ENCODE measurements around the gene GFRA4. TPM values are rescaled to one million over a fixed set of nuclear protein-coding genes. Genes with fewer than 3 reads are reported as not detected.

The GFRA4 gene
- total and polyA plus RNA-seq, 7 donors = not detected

GRCh38 chr20:3659492-3660261 lies 3.5 kb downstream of the GFRA4 start:
- TF ChIP-seq, protein P1, sequence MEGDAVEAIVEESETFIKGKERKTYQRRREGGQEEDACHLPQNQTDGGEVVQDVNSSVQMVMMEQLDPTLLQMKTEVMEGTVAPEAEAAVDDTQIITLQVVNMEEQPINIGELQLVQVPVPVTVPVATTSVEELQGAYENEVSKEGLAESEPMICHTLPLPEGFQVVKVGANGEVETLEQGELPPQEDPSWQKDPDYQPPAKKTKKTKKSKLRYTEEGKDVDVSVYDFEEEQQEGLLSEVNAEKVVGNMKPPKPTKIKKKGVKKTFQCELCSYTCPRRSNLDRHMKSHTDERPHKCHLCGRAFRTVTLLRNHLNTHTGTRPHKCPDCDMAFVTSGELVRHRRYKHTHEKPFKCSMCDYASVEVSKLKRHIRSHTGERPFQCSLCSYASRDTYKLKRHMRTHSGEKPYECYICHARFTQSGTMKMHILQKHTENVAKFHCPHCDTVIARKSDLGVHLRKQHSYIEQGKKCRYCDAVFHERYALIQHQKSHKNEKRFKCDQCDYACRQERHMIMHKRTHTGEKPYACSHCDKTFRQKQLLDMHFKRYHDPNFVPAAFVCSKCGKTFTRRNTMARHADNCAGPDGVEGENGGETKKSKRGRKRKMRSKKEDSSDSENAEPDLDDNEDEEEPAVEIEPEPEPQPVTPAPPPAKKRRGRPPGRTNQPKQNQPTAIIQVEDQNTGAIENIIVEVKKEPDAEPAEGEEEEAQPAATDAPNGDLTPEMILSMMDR (IDR thresholded peaks at IDR 0.05) = no peak
- ATAC-seq (peak in 1 of 4 donors; percentile 11), DNase-seq (peak in 1 of 2 donors; percentile 43)
- Histone ChIP-seq H3K9me3 (no peaks in the 10 kb centered on the region), H3K27ac (no peak overlapping the region), H3K36me3 (ENCODE audit: insufficient read depth in 1 of 2, low read depth in 1 of 2) (no peaks in the 10 kb centered on the region), H3K27me3 (ENCODE audit: insufficient read depth in 3 of 3, low read length in 2 of 3) (peaks cover 0 to 30% (median 15%) of the 10 kb centered on the region in 3 donors), H3K4me3 (no peak overlapping the region), H3K4me1 (no peaks in the 10 kb centered on the region)
- 65 to 74% (median 69%) methylated on average over 12 of the region's 12 CpGs for WGBS, 3 donors
- intact Hi-C loops (cut with DNase I) = no loop called here

DNA sequence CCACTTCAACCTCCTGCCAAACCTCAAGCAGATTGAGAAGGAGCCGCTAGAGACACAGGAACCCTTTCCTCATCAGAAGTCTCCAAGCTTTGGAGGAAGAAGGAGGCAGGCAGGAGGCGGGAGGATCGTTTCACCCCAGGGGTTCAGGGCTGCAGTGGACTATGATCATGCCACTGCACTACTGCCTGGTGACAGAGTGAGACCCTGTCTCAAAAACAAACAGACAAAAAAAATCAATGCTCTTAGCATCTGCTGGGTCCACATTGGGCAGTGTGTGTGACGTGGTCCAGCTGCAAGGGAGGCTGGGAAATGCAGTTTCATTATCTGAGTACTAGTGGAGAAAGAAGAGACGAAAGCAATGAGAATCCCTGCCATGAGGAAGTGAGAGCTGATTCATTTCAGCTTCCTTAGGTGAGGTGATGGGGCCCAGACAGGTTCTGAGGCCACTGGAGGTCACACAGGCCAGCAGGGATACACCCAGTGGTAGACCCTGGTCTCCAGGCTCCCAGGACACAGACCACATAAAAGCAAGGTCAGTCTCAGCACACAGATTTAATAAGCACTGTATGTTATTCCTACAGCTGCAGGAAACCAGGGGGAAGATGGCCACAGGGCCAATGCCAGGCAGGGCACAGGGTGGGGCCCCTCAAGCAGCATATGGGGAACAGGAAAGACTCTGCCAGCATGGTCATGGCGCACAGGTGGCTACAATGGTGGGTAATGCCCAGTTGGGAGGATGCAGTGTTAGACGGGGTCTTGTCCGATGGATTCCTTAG lies 4.3 kb downstream of the GFRA4 start:
- no peaks in the 10 kb centered on the region for H3K4me1 ChIP-seq
- H3K9me3 ChIP-seq = no peaks in the 10 kb centered on the region
- H3K4me3 ChIP-seq = no peak overlapping the region
- H3K36me3 ChIP-seq (ENCODE audit: insufficient read depth in 1 of 2, low read depth in 1 of 2) = no peaks in the 10 kb centered on the region
- ATAC-seq = no peak
- H3K27ac ChIP-seq = no peak overlapping the region
- intact Hi-C loops (cut with DNase I) = no loop called here
- WGBS, 3 donors = 52 to 66% (median 58%) methylated on average over 8 of the region's 8 CpGs
- DNase-seq = no peak
- H3K27me3 ChIP-seq (ENCODE audit: insufficient read depth in 3 of 3, low read length in 2 of 3) = peaks cover 0 to 30% (median 15%) of the 10 kb centered on the region in 3 donors
- TF ChIP-seq, protein P1 (IDR thresholded peaks at IDR 0.05) = no peak

- Histone ChIP-seq H3K4me1 (no peaks in the 10 kb centered on the region), H3K9me3 (no peaks in the 10 kb centered on the region), H3K4me3 (no peak overlapping the region), H3K36me3 (ENCODE audit: insufficient read depth in 1 of 2, low read depth in 1 of 2) (no peaks in the 10 kb centered on the region), H3K27ac (no peak overlapping the region), H3K27me3 (ENCODE audit: insufficient read depth in 3 of 3, low read length in 2 of 3) (peaks cover 0 to 30% (median 15%) of the 10 kb centered on the region in 3 donors)
- intact Hi-C loops (cut with DNase I) = no loop called here
- TF ChIP-seq, protein P1 (IDR thresholded peaks at IDR 0.05) = no peak
- DNase-seq (no peak), ATAC-seq (no peak)
- whole genome bisulfite sequencing, 3 donors = 68 to 85% (median 76%) methylated on average over 7 of the region's 7 CpGs
Observed at GRCh38 chr20:3658019-3658715, 5.0 kb downstream of the GFRA4 start.

- no peak for DNase-seq
- Histone ChIP-seq H3K4me1 (no peaks in the 10 kb centered on the region), H3K27ac (no peak overlapping the region), H3K36me3 (ENCODE audit: insufficient read depth in 1 of 2, low read depth in 1 of 2) (peaks cover 0 to 5% of the 10 kb centered on the region in 2 donors), H3K9me3 (no peaks in the 10 kb centered on the region), H3K27me3 (ENCODE audit: insufficient read depth in 3 of 3, low read length in 2 of 3) (peaks cover 0 to 6% (median 5%) of the 10 kb centered on the region in 3 donors), H3K4me3 (no peak overlapping the region)
- ATAC-seq = no peak
- 66 to 87% (median 79%) methylated on average over 4 of the region's 4 CpGs for WGBS, 3 donors
- TF ChIP-seq, protein P1 (IDR thresholded peaks at IDR 0.05) = no peak
- intact Hi-C loops (cut with DNase I) = no loop called here
Observed at GRCh38 chr20:3655131-3655405, 8.1 kb downstream of the GFRA4 start.
